Measurements from ENCODE around the gene SRGAP1. TPM values are rescaled to one million over a fixed set of nuclear protein-coding genes. Genes with fewer than 3 reads are reported as not detected.

The SRGAP1 gene
- total and polyA plus RNA-seq, 2 of the 4 experiments (the other 2 are of a cell fraction), result 10.0 to 10.2 TPM

GRCh38 chr12:63864454-63864706 is 19.9 kb downstream of the SRGAP1 start:
- Histone ChIP-seq H4K20me1 (ENCODE audit: insufficient read depth, low read length) (peaks cover 77% of the 10 kb centered on the region), H3K23ac (ENCODE audit: low read depth, low read length) (peak overlapping the region; percentile 48; the same call in 1 of the 2 replicates), H2AK9ac (replicated peaks; ENCODE audit: low read depth, low read length, poor library complexity) (no peak overlapping the region), H3K4ac (ENCODE audit: low read depth, low read length) (no peak overlapping the region), H4K8ac (ENCODE audit: low read depth in 2 of 2, low read length in 2 of 2) (no peak overlapping the region), H4K5ac (ENCODE audit: low read depth, low read length) (no peak overlapping the region), H2BK20ac (ENCODE audit: low read depth, low read length) (no peak overlapping the region), H3K14ac (replicated peaks; ENCODE audit: low read depth, low read length) (no peak overlapping the region), H3K4me2 (ENCODE audit: low read depth, low read length) (peak overlapping the region; percentile 59; the same call in 1 of the 2 replicates), H3K18ac (ENCODE audit: low read depth, low read length) (peak overlapping the region; percentile 49; the same call in 1 of the 2 replicates), H3K9ac (ENCODE audit: low read depth, low read length) (no peak overlapping the region), H3K27me3 (ENCODE audit: control insufficient read depth, insufficient read depth, low read length) (no peaks in the 10 kb centered on the region), H2BK15ac (ENCODE audit: low read depth, low read length) (no peak overlapping the region), H3K9me1 (ENCODE audit: insufficient read depth, low read length) (peaks cover 11% of the 10 kb centered on the region), H2BK120ac (ENCODE audit: low read depth, low read length) (no peak overlapping the region), H3K27ac (ENCODE audit: insufficient read depth, low read length) (no peak overlapping the region), H2AK5ac (ENCODE audit: low read depth, low read length) (no peak overlapping the region), H3K56ac (ENCODE audit: extremely low read depth, insufficient read depth, low read length) (no peak overlapping the region), H3K4me3 (ENCODE audit: insufficient read depth, low read depth, low read length) (no peak overlapping the region), H3K9me3 (ENCODE audit: control insufficient read depth, insufficient read depth, low read length) (no peaks in the 10 kb centered on the region), H4K91ac (ENCODE audit: insufficient read depth, low read depth, low read length) (no peak overlapping the region), H3K79me1 (ENCODE audit: low read depth in 1 of 2, low read length in 2 of 2) (peaks cover 8 to 65% of the 10 kb centered on the region in 2 experiments), H3K4me1 (ENCODE audit: control insufficient read depth, insufficient read depth, low read length) (peaks cover 22% of the 10 kb centered on the region), H2BK5ac (ENCODE audit: low read depth, low read length, poor library complexity, severe bottlenecking) (peak overlapping the region; percentile 55), H3K36me3 (ENCODE audit: control insufficient read depth, insufficient read depth, low read length) (peaks cover 3% of the 10 kb centered on the region; the same call in 1 of the 2 replicates), H2AFZ (replicated peaks; ENCODE audit: low read length, poor library complexity) (no peak overlapping the region)
- in situ Hi-C loops (cut with MboI; ENCODE audit: low sequenced_read_pairs), result no loop called here
- intact Hi-C loops (cut with micrococcal nuclease), result loop anchor here (5.0 kb wide), 1 partner anchor 53 kb away; no protein-coding TSS in a partner anchor
- BruUV-seq (replicated peaks), result no TSS peak
- dilution Hi-C loops (cut with HindIII; ENCODE audit: low sequenced_read_pairs, unreplicated experiment), result no loop called here
- DNase-seq, result no peak
- TF ChIP-seq RCOR1 (IDR thresholded peaks at IDR 0.05; ENCODE audit: insufficient replicate concordance, low read length) (no peak), CEBPB (IDR thresholded peaks at IDR 0.05; ENCODE audit: low read depth, low read length) (no peak), POLR2A (IDR thresholded peaks at IDR 0.05; ENCODE audit: low read depth, low read length) (no peak)
- ATAC-seq (ENCODE audit: low read depth), result no peak
- ChIA-PET CTCF (no interaction called here), POLR2A (ENCODE audit: unreplicated experiment) (no interaction called here)
